WTC11 (cell line): ENCODE results near the gene MRPS23. TPM values are rescaled to one million over a fixed set of nuclear protein-coding genes. Genes with fewer than 3 reads are reported as not detected.

Source experiments
- ATAC-seq: fragments of 200-7000 bp; cut with Tn5 transposase; 2 replicates; pipeline ENCODE4 v1.10.0; 2021; ENCODE audit warnings: mild to moderate bottlenecking, moderate library complexity
- CTCF ChIA-PET: fragments of 300-600 bp; sonication (Branson Sonifier 250); formaldehyde crosslinking; loops from one replicate; lab custom pipeline; 2021; ENCODE audit warnings: antibody characterized with exemption; lab: Charles Lee
- POLR2A ChIA-PET: fragments of 350-600 bp; sonication (Branson Sonifier 250); formaldehyde crosslinking; loops from one replicate; lab custom pipeline; 2021; ENCODE audit warnings: antibody characterized with exemption; lab: Charles Lee
- DNase-seq: peaks from one replicate; pipeline ENCODE4 v3.0.0; 2021; ENCODE audit warnings: low spot score
- H3K27ac Mint-ChIP-seq: 2 replicates; pipeline ENCODE4 v1.8.0; 2021; ENCODE audit warnings: mixed read lengths
- H3K27me3 Mint-ChIP-seq: 2 replicates; pipeline ENCODE4 v1.8.0; 2021; ENCODE audit warnings: low read depth, mild to moderate bottlenecking, moderate library complexity, mixed read lengths
- H3K36me3 Mint-ChIP-seq: 2 replicates; pipeline ENCODE4 v1.8.0; 2021; ENCODE audit warnings: mixed read lengths
- H3K4me1 Mint-ChIP-seq: 2 replicates; pipeline ENCODE4 v1.8.0; 2022; ENCODE audit warnings: mixed read lengths
- H3K4me3 Mint-ChIP-seq: 2 replicates; pipeline ENCODE4 v1.8.0; 2021; ENCODE audit warnings: mild to moderate bottlenecking, moderate library complexity, mixed read lengths
- H3K9me3 Mint-ChIP-seq: 2 replicates; pipeline ENCODE4 v1.8.0; 2021; ENCODE audit warnings: mixed read lengths
- AFF4 ChIP-seq: sonication (generic); formaldehyde crosslinking; IDR thresholded peaks from 2 replicates; pipeline ENCODE4 v1.8.1; 2023; ENCODE audit warnings: mild to moderate bottlenecking, missing genetic modification reagents, borderline replicate concordance
- ATF2 ChIP-seq: sonication (generic); formaldehyde crosslinking; IDR thresholded peaks from 2 replicates; pipeline ENCODE4 v1.8.1; 2022; ENCODE audit warnings: low read depth, missing genetic modification reagents, borderline replicate concordance
- CBFB ChIP-seq: sonication (generic); formaldehyde crosslinking; IDR thresholded peaks from 2 replicates; pipeline ENCODE4 v1.8.1; 2022; ENCODE audit warnings: mild to moderate bottlenecking, low read depth, missing genetic modification reagents
- CREB1 ChIP-seq: sonication (generic); formaldehyde crosslinking; IDR thresholded peaks from 2 replicates; pipeline ENCODE4 v1.8.0; 2023; ENCODE audit warnings: mild to moderate bottlenecking, missing genetic modification reagents
- ESRRA ChIP-seq: sonication (generic); formaldehyde crosslinking; IDR thresholded peaks from 2 replicates; pipeline ENCODE4 v1.8.1; 2022; ENCODE audit warnings: mild to moderate bottlenecking, missing genetic modification reagents, borderline replicate concordance
- IRF2 ChIP-seq: sonication (generic); formaldehyde crosslinking; IDR thresholded peaks from 2 replicates; pipeline ENCODE4 v1.8.0; 2022; ENCODE audit warnings: low read depth, missing genetic modification reagents, borderline replicate concordance
- PRRX2 ChIP-seq: fragments of 250-450 bp; sonication (Bioruptor Pico); IDR thresholded peaks from 2 replicates; pipeline ENCODE4 v1.8.0; 2021; ENCODE audit warnings: mild to moderate bottlenecking
- RORB ChIP-seq: fragments of 250-450 bp; sonication (Bioruptor Pico); IDR thresholded peaks from 2 replicates; pipeline ENCODE4 v1.9.0; 2021; ENCODE audit warnings: mild to moderate bottlenecking
- ZNF121 ChIP-seq: sonication (generic); formaldehyde crosslinking; IDR thresholded peaks from 2 replicates; pipeline ENCODE4 v1.8.0; 2023; ENCODE audit warnings: missing genetic modification reagents
- ZNF138 ChIP-seq: sonication (generic); formaldehyde crosslinking; conservative IDR thresholded peaks from 2 replicates; pipeline ENCODE4 v1.8.1; 2022; ENCODE audit warnings: mild to moderate bottlenecking, moderate library complexity, missing genetic modification reagents
- ZNF416 ChIP-seq: fragments of 250-450 bp; sonication (Bioruptor Pico); IDR thresholded peaks from 2 replicates; pipeline ENCODE4 v1.9.0; 2021; ENCODE audit warnings: mild to moderate bottlenecking, inconsistent platforms
- ZSCAN18 ChIP-seq: fragments of 250-450 bp; sonication (Bioruptor Pico); IDR thresholded peaks from 2 replicates; pipeline ENCODE4 v2.1.2; 2022; ENCODE audit warnings: mild to moderate bottlenecking, moderate library complexity
- total RNA-seq: library from RNA; stranded (reverse); gene quantifications from 3 replicates; pipeline ENCODE4 v1.2.3, GENCODE V29; 2021
- TF ChIP-seq, protein P1 (sequence below): sonication (generic); formaldehyde crosslinking; IDR thresholded peaks from 2 replicates; pipeline ENCODE4 v1.8.0; 2022; ENCODE audit warnings: mild to moderate bottlenecking, missing genetic modification reagents
- TF ChIP-seq, protein P2 (sequence below): sonication (generic); formaldehyde crosslinking; IDR thresholded peaks from 2 replicates; pipeline ENCODE4 v1.8.1; 2022; ENCODE audit warnings: mild to moderate bottlenecking, moderate library complexity, missing genetic modification reagents
- TF ChIP-seq, protein P3 (sequence below): sonication (generic); formaldehyde crosslinking; IDR thresholded peaks from 2 replicates; pipeline ENCODE4 v1.8.1; 2023; ENCODE audit warnings: mild to moderate bottlenecking, missing genetic modification reagents, moderate library complexity

The MRPS23 gene
- total RNA-seq, 1 experiment from 2014 or later = 65.3 TPM

GRCh38 chr17:57861000-57861789, 11.4 kb upstream of the MRPS23 start (continued):
- TF ChIP-seq, protein P1, sequence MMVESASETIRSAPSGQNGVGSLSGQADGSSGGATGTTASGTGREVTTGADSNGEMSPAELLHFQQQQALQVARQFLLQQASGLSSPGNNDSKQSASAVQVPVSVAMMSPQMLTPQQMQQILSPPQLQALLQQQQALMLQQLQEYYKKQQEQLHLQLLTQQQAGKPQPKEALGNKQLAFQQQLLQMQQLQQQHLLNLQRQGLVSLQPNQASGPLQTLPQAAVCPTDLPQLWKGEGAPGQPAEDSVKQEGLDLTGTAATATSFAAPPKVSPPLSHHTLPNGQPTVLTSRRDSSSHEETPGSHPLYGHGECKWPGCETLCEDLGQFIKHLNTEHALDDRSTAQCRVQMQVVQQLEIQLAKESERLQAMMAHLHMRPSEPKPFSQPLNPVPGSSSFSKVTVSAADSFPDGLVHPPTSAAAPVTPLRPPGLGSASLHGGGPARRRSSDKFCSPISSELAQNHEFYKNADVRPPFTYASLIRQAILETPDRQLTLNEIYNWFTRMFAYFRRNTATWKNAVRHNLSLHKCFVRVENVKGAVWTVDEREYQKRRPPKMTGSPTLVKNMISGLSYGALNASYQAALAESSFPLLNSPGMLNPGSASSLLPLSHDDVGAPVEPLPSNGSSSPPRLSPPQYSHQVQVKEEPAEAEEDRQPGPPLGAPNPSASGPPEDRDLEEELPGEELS (CRISPR knock-in tag) = peak; percentile 52; the same call in 1 of the 2 replicates
- TF ChIP-seq, protein P2, sequence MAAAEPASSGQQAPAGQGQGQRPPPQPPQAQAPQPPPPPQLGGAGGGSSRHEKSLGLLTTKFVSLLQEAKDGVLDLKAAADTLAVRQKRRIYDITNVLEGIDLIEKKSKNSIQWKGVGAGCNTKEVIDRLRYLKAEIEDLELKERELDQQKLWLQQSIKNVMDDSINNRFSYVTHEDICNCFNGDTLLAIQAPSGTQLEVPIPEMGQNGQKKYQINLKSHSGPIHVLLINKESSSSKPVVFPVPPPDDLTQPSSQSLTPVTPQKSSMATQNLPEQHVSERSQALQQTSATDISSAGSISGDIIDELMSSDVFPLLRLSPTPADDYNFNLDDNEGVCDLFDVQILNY (CRISPR knock-in tag) = no peak
- no peak for TF ChIP-seq ZSCAN18 (CRISPR knock-in tag)

DNA sequence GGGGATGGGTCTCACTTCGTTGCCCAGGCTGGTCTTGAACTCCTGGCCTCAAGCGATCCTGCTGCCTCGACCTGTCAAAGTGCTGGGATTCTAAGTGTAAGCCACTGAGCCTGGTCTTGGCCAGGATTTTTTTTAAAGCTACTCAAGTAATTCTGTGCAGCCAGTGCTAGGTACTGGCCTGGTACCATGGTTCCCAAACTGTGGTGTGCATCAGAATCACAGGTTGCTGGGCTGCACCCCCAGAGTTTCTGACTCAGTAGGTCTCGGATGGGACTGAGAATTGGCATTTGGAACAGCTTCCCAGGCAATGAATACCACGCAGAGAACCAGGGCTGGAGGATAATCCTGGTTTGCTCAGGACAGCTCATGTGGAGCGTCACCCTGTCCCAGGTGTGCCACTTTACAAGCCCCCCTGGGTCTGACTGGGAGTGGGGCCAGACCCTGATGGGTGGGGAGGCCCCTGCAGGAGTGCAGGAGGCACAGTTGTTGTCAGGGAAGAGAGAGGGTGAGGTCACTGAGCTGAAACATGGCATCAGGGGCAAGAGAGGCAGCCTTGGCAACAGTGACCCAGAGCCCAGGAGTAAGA, 10.7 kb upstream of the MRPS23 start:
- H3K27me3 Mint-ChIP-seq = peaks cover 40% of the 10 kb centered on the region
- H3K36me3 Mint-ChIP-seq = no peaks in the 10 kb centered on the region
- ChIA-PET CTCF (interaction anchor here (0.6 to 14.8 kb wide), 21 partner anchors 8 to 250 kb away, joined by 3 to 207 read pairs (median 9); partner anchors contain the start of genes CUEDC1 and SRSF1), POLR2A (interaction anchor here (0.6 to 3.8 kb wide), 10 partner anchors 11 to 149 kb away, joined by 3 to 21 read pairs (median 4); partner anchors contain the start of genes MRPS23, SRSF1 and VEZF1)
- peak overlapping the region; percentile 79 for H3K4me3 Mint-ChIP-seq
- ATAC-seq = no peak
- peaks cover 58% of the 10 kb centered on the region for H3K4me1 Mint-ChIP-seq
- TF ChIP-seq ESRRA (CRISPR knock-in tag) = no peak
- peak; percentile 70; the same call in 1 of the 2 replicates for TF ChIP-seq ZNF121 (CRISPR knock-in tag)
- TF ChIP-seq ZNF416 (CRISPR knock-in tag) = no peak
- no peak for TF ChIP-seq IRF2
- no peaks in the 10 kb centered on the region for H3K9me3 Mint-ChIP-seq
- H3K27ac Mint-ChIP-seq = no peak overlapping the region
- DNase-seq = no peak

DNA sequence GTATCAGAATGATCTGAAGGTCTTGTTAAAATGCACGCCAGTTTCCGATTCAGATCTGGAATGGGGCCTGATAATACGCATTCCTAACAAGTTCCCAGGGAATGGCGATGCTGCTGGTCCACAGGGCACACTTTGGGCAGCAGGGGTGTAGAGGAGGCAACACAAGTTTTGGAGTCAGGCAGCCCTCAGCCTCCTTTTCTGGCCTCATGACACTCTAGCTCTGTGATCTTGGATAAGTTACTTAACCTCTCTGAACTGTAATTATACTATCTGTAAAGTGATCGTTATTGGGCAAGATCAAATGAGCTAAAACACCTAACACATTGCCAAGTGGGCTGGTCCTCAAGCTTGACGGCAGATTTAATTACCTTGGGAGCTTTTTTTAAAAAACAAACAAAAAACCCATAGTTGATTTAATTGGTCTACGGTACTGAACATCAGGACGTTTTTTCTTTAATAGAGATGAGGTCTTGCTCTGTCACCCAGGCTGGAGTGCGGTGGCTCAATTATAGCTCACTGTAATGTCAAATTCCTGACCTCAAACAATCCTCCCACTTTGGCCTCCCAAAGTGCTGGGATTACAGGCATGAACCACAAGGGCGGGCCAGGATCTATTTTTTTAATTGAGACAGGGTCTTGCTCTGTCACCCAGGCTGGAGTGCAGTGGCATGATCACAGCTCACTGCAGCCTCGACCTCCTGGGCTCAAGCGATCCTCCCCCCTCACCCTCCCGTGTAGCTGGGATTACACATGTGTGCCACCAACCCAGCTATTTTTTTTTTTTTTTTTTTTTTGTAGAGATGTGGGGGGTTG, 10.0 kb upstream of the MRPS23 start:
- H3K27me3 Mint-ChIP-seq = peaks cover 40% of the 10 kb centered on the region
- no peak overlapping the region for H3K27ac Mint-ChIP-seq
- H3K36me3 Mint-ChIP-seq = no peaks in the 10 kb centered on the region
- DNase-seq (no peak), ATAC-seq (no peak)
- peak overlapping the region; percentile 4; the same call in 1 of the 2 replicates for H3K4me3 Mint-ChIP-seq
- CTCF ChIA-PET = interaction anchor here (0.6 to 14.8 kb wide), 21 partner anchors 9 to 188 kb away, joined by 3 to 207 read pairs (median 9); partner anchors contain the start of genes CUEDC1 and SRSF1
- POLR2A ChIA-PET = interaction anchor here (0.6 to 3.8 kb wide), 6 partner anchors 15 to 253 kb away, joined by 3 to 21 read pairs (median 6); partner anchors contain the start of gene SRSF1
- H3K9me3 Mint-ChIP-seq = no peaks in the 10 kb centered on the region
- peaks cover 58% of the 10 kb centered on the region for H3K4me1 Mint-ChIP-seq
- TF ChIP-seq AFF4 (no peak), ZNF138 (CRISPR knock-in tag) (no peak), CREB1 (CRISPR knock-in tag) (no peak), PRRX2 (no peak), ZNF416 (CRISPR knock-in tag) (no peak), ATF2 (CRISPR knock-in tag) (no peak), RORB (CRISPR knock-in tag) (no peak), CBFB (CRISPR knock-in tag) (no peak)
- TF ChIP-seq, protein P2 (CRISPR knock-in tag) = no peak
- TF ChIP-seq, protein P3, sequence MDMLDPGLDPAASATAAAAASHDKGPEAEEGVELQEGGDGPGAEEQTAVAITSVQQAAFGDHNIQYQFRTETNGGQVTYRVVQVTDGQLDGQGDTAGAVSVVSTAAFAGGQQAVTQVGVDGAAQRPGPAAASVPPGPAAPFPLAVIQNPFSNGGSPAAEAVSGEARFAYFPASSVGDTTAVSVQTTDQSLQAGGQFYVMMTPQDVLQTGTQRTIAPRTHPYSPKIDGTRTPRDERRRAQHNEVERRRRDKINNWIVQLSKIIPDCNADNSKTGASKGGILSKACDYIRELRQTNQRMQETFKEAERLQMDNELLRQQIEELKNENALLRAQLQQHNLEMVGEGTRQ = no peak
